ENCODE results near the gene MYO10. TPM values are rescaled to one million over a fixed set of nuclear protein-coding genes. Genes with fewer than 3 reads are reported as not detected.

MYO10 gene
- polyA plus RNA-seq, 1 donor = 35.3 TPM

DNA sequence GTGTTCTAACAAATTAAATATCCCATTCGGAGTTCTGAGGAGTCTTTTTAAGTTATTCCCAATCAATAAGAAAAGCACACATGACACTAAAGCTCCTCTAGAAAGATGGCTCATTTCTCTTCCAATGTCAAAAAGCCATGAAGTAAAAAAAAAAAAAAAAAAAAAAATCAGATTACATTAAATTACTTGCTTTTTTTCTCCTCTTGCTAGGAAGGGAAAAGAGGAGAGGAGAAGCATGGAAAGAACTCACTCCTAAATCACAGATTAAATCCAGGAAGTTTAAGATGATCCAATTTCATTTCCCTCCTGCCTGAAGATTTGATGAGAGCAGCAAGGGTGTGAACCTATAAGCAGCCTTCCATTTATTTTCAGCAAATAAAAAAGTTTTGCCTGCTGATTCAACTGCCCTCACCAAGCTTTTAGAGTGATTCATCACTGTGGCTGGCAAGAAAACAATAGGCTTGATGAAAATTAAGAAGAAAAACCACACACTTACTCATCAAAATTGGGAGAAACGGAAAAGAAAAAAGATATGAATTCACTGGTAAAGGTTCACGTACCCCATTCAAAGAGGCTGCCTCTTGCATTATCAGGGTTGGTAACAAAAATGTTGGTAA, 19.7 kb downstream of the MYO10 start:
- DNase-seq = no peak

DNA sequence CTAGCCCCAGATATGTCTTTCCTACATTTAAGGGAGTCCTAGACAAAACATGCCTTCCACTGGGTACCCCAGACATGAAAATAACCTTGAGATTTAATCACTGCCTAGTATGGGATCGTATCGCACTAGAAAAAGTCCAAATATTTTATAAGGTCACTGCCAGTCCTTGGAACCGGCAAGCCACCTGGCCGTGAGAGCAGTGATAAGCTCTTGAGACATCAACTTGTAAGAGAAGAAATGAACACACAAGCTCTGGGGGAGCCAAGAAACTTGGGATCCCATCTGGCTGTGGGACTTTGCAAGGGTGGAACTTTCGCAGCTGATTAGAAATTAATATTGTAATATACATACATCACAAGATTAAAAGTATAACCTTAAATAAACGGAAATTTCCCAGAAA, 21.5 kb downstream of the MYO10 start:
- no peak for DNase-seq

DNA sequence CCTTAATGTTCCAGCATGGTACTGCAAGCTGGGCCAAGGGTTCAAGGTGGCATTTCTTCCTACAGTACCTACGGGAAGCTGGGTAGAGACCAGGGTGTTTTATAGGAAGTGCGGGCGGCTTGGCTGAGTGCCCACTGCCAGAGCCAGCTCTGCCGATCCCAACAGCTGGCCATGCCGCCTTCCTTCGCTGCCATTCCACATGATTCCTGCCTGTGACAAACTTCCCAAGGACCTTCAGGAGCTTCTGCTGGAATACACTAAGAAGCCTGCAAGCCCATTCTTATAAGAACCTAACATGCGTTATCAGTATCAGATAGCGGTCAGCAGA, 22.0 kb downstream of the MYO10 start:
- DNase-seq = no peak

DNA sequence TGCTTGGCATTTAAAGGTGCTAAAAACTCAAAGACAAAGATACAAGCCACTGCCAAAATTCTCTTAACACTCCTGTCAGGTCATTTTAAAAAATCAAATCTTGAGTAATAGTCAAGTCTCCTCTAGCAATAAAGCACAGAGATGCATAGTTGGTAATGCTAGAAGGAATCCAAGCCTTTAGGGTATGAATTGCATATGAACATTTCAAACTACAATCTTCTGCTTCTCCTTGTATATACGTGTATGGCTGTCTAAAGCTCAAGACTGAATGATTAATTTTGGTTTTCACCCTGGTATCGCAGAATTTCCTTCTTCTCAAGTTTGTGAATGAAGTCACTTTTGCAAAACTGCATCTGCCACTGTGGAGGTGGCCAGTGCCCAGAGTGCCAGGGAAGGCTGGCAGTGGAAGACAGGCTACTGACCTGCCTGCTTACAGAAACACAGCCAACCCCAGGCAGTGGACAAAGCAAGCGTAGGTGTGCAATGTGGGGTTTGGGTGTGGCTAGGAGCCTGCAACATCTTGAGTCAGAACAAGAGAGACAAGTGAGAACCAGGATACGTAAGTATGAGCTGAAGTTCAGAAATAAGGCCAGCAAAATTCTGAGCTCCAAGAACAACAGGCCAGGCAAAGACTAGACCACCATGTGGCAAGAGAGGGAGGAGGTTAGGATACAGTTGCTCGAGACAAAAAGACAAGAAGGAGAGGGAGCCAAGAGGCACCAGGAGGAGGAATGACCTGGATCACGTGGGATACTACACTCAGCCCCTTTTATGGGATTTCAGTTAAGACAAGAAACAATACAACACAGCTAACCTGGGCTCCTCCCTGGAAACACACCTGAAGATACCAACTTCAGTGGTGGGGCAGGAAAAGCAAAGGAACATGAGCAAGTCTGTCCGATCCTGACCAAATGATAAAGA, 22.6 kb downstream of the MYO10 start:
- DNase-seq = no peak

DNA sequence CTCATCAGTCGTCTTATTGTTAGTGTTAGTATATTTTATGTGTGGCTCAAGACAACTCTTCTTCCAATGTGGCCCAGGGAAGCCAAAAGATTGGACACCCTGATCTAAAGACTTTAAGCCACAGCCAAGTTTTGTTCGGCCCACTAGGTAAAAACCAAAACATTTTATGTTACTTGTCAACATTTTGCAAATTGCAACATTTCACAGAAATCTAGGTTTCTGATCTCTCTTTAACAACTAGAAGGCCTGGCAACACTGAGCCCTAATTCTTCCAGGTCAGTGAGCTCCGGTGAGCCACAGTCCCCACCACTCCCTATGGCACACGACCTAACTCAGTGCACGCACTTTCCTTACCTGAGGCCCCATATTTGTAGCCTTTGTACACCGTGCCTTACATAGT, 24.0 kb downstream of the MYO10 start:
- no peak for DNase-seq

DNA sequence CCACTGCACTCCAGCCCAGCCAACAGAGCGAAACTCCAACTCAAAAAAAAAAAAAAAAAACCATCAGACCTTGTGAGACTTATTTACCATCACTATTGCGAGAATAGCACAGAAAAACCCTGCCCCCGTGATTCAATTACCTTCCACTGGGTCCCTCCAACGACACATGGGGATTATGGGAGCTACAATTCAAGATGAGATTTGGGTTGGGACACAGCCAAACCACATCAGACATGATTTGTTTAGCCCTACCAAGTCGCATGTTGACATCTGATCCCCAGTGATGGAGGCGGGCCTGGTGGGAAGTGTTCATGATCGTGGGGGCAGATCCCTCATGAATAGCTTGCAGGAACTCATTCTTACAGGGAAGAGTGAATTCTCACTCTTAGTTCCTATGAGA, 26.6 kb downstream of the MYO10 start:
- DNase-seq = no peak

DNA sequence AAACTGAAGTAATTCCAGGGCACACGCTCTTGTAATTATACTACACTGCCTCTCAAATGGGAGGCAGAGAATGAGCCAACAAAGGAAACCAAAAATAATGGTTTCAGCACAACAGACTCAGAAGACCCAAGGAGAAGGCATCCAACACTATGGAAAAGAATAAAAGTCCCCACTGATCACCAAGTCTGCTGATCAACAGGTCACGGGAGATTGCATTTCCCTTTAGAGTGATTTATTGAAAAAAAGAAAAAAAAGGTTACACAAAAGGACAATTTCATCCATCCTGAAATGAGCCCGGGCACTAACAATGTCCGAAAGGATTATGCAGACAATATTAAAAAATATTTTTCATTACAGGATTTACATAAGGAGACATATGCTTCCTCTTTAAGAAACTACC, 28.8 kb downstream of the MYO10 start:
- no peak for DNase-seq

DNA sequence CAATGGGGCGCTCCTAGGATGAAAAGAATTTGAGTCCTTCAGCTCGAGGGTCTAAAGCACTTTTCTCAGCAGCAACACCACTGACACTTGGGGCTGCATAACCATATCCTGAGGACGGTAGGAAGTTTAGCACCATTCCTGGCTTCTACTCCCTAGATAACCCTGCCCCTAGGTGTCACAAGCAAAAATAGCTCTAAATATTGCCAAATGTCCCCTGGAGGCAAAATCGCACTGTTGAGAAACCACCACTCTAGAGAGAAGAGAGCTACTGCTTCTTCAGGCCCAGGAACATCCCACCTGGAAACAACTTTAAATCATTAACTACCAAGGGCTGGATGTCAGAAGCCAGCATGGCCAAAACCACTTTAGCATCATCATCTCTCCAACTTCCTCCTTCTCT, 29.8 kb downstream of the MYO10 start:
- no peak for DNase-seq

DNA sequence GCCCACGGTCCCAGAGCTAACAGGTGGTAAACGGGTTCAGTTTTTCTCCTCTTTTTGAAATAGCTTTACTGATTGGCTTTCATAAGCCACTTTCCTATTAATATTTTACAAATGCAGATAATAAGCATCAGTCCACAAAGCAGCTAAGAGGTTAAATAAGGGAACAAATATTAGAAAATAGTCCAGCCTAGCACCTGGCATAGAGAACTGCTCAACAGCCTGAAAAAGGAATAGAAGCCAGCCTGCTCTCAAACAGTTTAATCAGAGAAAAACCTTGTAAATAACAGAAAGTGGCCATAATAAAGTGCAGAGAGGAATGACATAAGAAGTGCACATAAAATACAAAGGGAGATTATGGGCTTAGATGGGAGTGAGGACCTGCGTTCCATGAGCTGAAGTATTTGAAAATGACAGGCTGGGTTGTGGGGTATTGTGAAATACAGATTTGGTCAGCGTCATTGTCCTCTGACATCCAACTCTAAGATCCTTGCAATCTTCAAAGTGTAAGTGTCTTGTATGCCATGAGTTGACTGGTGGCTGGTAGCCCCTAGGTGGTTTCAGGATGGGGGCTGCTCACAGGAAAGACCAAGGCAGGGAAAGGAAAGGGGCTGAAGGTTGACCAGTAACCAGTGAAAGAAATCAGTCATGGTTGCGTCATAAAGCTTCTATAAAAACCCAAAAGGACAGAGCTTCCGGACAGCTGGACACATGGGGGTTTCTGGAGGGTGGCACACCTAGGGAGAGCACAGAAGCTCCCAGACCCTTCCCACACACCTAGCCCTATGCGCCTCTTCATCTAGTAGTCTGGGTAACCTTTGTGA, 32.4 kb downstream of the MYO10 start:
- no peak for DNase-seq

DNA sequence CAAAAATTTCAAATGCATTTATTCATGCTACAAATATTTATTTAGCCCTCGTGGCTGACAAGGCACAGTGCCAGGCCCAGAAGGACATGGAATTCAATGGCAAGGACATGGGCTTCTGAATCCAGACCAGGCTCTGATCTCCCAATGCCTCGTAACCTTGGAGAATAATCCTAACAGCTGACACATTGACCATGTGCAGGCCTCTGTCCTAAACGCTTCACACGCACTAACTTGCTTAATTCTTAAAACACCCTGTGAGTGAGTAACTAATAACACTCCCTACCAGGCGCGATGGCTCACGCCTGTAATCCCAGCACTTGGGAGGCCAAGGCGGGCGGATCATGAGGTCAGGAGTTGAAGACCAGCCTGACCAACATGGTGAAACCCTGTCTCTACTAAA, 33.2 kb downstream of the MYO10 start:
- no peak for DNase-seq

DNA sequence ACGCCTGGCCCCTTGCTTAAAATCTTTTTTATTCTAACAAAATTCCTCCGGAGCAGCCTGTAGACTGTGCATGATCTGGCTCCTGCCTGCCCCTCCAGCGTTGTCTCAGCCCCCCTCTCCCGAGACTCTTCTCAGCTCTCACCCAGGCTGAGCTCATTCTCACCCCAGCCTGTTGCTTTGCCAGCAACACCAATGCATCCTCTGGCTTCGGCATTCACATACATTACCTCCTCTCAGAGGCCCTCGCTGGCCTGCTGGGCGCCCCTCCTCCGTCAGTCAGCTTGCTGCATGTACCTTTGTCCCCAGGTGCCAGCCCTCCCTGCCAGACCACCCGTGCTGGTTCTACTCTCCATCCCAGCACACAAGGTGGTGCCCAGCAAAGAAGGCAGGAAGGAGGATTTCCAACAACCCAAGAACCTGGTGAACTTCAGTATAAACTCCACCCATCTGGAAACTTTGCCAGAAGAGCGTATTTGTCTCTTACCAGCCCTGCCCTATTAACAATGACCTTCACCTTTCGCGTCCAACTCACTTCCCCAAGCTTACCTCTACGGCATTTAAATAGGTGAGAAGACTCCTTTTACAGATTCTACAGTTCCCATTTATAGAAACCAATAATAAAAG, 35.0 kb downstream of the MYO10 start:
- DNase-seq = no peak

DNA sequence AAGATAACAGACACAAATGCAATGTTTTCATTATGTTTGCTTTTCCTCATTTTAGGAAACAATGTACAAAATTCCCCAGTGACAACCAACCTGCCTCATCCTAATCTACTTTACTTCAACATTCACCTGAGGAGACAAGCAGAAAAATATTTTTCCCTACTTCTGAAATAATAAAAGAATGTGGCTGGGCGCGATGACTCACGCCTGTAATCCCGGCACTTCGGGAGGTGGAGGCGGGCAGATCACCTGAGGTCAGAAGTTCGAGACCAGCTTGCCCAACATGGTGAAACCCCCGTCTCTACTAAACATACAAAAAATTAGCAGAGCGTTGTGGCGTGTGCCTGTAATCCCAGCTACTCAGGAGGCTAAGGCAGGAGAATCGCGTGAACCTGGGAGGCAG, 36.9 kb downstream of the MYO10 start:
- DNase-seq = no peak

DNA sequence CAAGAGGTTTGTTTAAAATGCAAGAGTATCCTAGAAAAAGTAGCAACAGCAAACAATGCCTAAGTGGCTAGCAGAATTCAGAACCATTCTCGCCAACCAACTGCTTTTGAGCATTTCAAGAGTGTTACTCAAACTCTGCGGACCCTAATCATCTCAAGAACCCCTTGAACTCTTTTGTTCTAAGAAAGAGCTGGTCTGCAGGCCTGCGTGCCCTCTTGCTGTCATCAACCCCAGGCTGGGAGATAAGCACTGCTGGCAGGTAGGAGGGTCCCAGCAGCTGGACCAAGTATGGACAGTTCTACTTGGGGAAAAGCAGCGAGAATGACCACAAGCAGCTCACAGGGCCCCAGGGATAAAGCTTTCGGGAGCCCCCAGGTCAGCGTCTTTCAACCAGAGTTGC, 38.3 kb downstream of the MYO10 start:
- no peak for DNase-seq

DNA sequence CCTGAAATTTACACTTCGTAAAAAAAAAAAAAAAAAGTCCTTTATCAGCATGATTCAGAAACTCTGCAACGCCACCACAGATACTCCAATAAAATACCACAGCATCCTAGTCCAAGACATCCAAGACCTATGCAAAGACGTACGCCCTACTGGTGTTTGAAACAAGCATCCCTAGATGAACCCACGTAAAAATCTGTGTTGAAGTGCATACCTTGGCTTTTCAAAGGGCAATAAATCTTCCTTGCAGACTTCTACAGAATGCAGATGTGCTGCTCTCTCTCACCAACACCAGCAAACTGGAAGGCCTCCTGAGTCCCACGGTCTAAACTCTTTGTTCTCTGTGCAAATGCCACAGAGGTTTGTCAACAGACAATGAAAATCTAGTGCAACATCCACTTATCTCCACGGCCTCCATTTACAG, 38.8 kb downstream of the MYO10 start:
- DNase-seq = no peak

DNA sequence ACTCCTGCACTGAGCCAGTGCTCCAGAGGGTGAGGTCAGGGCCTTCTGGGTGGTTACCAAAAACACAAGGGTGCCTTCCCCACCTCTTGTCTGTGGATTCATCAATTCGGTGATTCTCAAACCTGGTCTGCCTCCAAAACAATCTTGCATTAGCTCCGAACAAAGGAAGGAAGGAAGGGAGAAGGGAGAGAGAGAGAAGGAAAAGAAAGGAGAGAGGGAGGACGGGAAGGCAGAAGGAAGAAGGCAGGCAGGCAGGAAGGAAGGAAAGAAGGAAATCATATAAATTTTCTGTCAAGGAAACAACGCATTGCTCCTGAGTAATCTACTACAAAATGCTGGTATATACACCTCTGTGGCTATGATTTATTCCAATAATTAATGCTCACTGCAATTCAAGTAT, 39.3 kb downstream of the MYO10 start:
- no peak for DNase-seq

DNA sequence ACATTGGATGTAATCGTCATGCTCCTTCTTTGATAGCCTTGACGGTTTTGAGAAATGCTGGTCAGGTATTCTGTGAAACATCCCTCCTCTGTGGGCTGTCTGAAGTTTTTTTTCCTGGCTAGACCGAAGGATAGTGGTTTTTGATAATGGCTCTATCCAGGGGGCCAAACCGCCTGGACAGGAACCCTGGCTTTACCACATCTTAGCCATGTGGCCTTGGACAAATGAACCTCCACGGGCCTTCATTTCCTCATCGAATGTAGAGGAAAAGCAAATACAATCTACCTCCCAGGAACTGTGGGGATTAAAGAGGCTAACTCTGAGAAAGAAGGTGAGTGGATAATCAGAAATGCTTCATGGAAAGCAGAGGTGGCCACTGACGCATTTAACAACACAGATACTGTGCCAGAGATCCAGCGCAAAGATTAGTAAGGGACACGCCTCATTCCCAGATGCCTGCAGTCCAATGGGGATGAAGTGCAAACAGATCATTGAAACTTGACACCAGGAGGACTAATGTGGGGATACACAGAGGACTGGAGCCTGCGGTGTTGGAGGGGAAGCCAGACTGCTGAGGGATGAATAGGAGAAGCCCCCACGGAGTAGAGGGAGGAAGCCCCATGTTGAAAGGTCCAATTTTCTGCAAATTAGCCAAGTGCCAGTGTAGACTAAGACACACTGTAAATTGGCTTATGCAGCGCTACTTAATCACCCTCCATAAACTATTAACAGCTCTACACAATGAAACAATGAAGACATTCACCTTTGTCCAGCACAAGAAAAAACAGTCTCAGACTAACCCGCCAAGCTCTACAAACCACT, 41.6 kb downstream of the MYO10 start:
- no peak for DNase-seq

DNA sequence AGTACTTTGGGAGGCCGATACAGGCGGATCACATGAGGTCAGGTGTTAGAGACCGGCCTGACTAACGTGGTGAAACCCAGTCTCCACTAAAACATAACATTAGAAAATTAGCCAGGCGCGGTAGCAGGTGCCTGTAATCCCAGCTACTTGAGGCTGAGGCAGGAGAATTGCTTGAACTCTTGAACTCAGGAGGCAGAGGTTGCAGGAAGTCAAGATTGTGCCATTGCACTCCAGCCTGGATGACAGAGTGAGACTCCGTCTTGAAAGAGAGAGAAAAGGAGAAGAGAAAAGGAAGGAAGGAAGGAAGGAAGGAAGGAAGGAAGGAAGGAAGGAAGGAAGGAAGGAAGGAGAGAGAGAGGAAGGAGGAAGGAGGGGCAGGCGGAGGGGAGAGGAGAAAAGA, 45.1 kb downstream of the MYO10 start:
- DNase-seq = no peak

DNA sequence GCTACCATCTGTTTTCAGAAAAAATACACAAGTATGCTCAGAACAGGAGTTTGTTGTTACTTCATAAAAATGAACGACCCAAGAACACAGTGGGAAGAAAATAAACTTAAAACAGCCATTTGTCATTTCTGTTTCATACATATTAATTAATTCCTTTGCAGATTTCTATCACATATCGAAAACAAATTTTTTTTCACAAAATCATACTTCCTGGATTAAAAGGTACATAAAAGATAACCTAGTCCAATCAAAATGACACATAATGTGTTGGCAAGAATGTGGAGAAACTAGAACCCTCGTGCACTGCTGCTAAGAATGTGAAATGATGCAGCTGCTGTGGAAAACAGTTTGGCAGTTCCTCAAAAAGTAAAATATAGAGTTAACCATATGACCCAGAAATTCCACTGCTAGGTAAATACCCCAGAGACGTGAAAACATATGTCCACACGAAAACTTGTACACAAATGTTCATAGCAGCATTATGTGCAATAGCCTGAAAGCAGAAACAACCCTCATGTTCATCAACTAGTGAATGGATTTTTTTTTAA, 46.0 kb downstream of the MYO10 start:
- DNase-seq = no peak

DNA sequence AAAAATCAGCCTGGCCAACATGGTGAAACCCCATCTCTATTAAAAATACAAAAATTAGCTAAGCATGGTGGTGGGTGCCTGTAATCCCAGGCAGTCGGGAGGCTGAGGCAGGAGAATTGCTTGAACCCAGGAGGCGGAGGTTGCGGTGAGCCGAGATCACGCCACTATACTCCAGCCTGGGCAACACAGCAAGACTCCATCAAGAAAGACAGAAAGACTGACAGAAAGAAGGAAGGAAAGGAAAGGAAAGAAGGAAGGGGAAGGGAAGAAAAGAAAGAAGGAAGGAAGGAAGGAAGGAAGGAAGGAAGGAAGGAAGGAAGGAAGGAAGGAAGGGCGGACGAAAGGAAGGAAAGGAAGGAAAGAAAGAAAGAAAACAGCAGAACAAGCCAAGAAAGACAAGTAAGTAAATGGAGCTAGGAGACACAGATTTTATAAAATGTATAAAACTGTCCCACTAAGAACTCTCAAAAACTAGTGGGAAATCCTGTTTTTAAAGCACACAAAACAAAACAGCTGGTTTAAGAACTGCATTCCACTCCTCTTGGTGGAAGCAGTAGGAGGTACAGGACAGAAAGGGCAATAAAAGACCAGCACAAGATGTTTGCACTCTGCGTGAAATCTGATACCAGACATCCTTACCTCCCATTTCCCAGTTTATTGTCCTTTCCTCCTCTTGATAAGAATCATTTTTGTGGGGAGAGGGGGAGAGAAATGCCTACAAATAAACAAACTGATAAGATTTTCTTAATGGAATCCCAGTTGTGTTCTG, 46.7 kb downstream of the MYO10 start:
- DNase-seq = no peak

DNA sequence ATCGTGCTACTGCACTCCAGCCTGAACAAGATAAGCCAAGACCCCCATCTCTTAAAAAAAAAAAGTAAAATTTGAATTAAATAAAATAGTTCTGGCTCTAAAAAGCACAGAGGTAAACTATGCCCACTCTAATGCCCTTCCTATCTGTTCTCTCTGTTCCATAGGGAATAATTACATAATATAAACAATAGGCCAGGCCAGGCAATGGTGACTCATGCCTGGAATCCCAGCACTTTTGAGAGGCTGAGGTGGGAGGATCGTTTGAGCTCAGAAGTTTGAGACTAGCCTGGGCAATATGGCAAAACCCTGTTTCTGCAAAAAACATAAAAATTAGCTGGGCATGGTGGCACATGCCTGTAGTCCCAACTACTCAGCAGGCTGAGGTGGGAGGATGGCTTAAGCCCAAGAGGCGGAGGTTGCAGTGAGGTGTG, 47.4 kb downstream of the MYO10 start:
- DNase-seq = no peak

DNA sequence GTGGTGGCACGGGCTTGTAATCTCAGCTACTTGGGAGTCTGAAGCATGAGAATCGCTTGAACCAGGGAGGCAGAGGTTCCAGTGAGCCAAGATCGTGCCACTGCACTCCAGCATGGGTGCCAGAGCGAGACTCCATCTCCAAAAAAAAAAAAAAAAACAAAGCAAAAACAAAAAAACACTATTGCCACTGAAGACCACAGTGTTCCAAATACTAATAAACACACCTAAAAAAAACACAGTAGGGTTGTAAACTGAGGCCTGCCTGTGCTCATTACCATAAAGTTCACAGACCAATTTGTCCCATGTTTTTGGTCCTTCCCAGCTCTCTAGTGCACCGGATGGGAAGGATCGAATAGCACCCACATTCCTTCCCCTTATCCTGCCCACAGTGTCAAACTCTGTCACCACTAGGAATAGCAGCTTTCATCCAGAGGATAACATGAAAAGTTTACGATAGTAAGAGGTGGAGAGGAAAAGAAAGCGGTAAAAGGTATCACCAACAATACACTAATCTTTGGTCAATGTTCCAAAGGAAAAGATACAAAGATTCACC, 49.2 kb downstream of the MYO10 start:
- no peak for DNase-seq
